IPS-18a (cell line): Measurements from ENCODE around the gene MSX2.

Experiments used
- H3K27ac ChIP-seq: one replicate; pipeline ENCODE4 v1.5.1; 2013; ENCODE audit warnings: low read length
- H3K27me3 ChIP-seq: one replicate; pipeline ENCODE4 v1.6.1; 2013; ENCODE audit warnings: mild to moderate bottlenecking, low read length; ENCODE audit not compliant: control insufficient read depth, insufficient read depth
- H3K36me3 ChIP-seq: one replicate; pipeline ENCODE4 v1.6.1; 2013; ENCODE audit warnings: low read depth, low read length; ENCODE audit not compliant: control insufficient read depth
- H3K4me1 ChIP-seq: one replicate; pipeline ENCODE4 v1.6.1; 2013; ENCODE audit warnings: low read depth, low read length; ENCODE audit not compliant: control insufficient read depth
- H3K4me3 ChIP-seq: one replicate; pipeline ENCODE4 v1.5.1; 2013; ENCODE audit warnings: low read length
- H3K9ac ChIP-seq: one replicate; pipeline ENCODE4 v1.6.1; 2013; ENCODE audit warnings: mild to moderate bottlenecking, low read length, moderate library complexity
- H3K9me3 ChIP-seq: one replicate; pipeline ENCODE4 v1.6.1; 2013; ENCODE audit warnings: low read depth, low read length; ENCODE audit not compliant: control insufficient read depth

MSX2 gene

DNA sequence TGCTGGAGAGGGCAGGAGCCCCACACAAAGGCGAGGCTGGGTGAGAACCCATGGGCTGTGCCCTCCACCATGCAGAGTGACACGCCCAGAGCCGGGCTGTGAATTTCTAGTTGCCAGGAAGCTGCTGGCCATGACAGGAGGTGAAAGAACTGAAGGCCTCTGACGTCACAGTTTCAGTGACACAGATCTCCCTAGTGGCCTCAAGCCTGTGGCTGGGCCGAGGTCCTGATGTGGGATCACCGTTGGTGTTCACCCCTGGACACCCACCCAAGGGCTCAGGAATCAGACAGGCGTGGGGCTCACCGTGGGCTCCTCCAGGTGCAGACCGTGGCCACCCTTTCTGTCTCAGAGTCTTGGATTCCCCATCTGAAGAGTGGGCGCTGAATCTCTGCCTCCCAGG, 39.9 kb downstream of the MSX2 start:
- H3K27ac ChIP-seq, result no peak overlapping the region
- H3K27me3 ChIP-seq, result no peaks in the 10 kb centered on the region
- no peak overlapping the region for H3K9ac ChIP-seq
- H3K36me3 ChIP-seq, result no peaks in the 10 kb centered on the region
- H3K4me3 ChIP-seq, result no peak overlapping the region
- no peaks in the 10 kb centered on the region for H3K9me3 ChIP-seq
- H3K4me1 ChIP-seq, result no peaks in the 10 kb centered on the region

DNA sequence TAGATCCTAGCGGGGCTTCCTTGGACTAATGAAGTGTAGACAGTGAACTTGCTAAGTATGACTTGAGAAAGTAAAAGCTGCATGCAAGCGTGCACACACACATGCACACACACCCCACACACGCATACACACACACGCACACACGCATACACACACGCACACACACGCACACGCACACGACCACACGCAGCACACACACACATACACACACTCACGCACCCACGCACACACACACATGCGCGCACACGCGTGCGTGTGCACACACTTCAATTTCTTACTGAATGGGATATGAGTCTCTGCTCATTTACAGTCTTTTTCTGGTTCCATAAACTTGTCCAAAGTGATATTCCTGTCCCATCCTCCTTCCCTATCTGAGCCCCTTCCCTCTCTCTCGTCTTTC, 41.2 kb downstream of the MSX2 start:
- Histone ChIP-seq H3K9ac (no peak overlapping the region), H3K4me3 (no peak overlapping the region), H3K9me3 (no peaks in the 10 kb centered on the region), H3K4me1 (no peaks in the 10 kb centered on the region), H3K36me3 (no peaks in the 10 kb centered on the region), H3K27ac (no peak overlapping the region), H3K27me3 (no peaks in the 10 kb centered on the region)

DNA sequence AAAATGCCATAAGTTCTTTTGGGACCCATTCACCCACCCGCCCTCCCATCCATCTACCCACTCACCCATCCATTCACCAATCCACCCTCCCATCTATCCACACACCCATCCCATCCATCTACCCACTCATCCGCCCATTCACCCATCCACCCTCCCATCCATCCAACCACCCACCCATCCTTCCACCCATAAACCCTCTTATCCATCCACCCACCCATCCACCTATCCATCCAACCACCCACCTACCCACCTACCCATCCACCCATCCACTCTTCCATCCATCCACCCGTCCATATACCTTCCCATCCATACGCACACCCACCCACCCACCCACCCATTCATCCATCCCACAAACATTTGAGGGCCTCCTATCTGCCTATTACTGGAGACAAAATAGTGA, 43.3 kb downstream of the MSX2 start:
- no peaks in the 10 kb centered on the region for H3K36me3 ChIP-seq
- H3K9me3 ChIP-seq, result no peaks in the 10 kb centered on the region
- H3K4me3 ChIP-seq, result no peak overlapping the region
- no peaks in the 10 kb centered on the region for H3K4me1 ChIP-seq
- no peak overlapping the region for H3K27ac ChIP-seq
- H3K27me3 ChIP-seq, result no peaks in the 10 kb centered on the region
- no peak overlapping the region for H3K9ac ChIP-seq

DNA sequence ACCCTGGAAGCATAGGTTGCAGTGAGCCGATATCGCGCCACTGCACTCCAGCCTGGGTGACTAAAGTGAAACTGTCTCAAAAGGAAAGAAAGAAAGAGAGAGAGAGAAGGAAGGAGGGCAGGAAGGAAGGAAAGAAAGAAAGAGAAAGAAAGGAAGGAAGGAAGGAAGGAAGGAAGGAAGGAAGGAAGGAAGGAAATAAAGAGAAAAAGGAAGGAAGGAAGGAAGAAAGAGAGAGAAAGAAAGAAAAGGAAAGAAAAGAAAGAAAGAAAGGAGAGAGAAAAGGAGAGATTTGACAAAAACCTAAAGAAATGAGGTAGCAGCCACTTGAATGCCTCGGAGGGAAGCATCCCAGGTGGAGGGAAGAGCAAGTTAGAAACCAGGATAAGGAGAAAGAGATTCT, 44.6 kb downstream of the MSX2 start:
- Histone ChIP-seq H3K9ac (no peak overlapping the region), H3K36me3 (no peaks in the 10 kb centered on the region)

DNA sequence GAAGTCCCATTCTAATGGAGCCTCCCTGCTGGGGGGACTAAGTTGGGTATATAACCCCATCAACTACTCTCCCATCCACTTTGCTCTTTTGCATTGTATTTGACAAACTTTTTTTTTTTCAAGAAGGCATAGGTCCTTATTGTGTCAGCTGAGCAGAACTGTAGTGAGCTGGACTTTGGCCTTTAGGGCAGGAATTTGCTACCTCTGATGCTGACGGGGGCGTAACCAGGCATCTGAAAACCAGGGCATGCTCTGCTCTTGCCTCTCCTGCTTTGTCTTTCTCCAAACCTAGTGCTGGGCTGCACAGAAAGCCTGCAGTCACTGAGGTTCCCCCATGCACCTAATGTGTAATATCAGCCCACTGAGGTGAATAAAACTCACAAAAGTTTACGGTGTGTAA, 49.0 kb downstream of the MSX2 start:
- H3K27ac ChIP-seq, result no peak overlapping the region
- no peaks in the 10 kb centered on the region for H3K4me1 ChIP-seq
- H3K9me3 ChIP-seq, result no peaks in the 10 kb centered on the region
- H3K36me3 ChIP-seq, result no peaks in the 10 kb centered on the region
- H3K9ac ChIP-seq, result no peak overlapping the region
- H3K27me3 ChIP-seq, result no peaks in the 10 kb centered on the region
- H3K4me3 ChIP-seq, result no peak overlapping the region

More for the DNA sequence above, 44.6 kb downstream of the MSX2 start:
- H3K4me3 ChIP-seq, result no peak overlapping the region
- H3K27ac ChIP-seq, result no peak overlapping the region
- H3K9me3 ChIP-seq, result no peaks in the 10 kb centered on the region
- no peaks in the 10 kb centered on the region for H3K27me3 ChIP-seq
- H3K4me1 ChIP-seq, result no peaks in the 10 kb centered on the region

DNA sequence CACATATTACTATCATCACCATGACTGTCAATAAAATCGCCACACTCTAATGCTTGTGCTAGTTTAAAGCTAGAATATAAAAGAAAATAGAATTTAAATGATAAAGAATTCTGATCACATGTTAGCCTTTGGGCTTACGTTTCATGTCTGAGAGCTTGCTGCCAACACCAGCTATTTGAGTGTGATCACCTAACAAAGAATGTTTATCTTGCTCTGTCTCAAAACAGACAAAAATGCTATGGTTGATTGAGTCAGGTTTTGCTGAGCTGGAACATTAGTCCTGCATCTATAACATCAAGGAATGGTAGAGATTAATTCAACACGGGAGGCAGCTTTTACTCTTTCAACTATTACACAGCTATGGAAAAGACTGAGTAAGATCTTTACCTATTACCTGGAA, 50.7 kb downstream of the MSX2 start:
- Histone ChIP-seq H3K9ac (no peak overlapping the region), H3K36me3 (no peaks in the 10 kb centered on the region), H3K27ac (no peak overlapping the region), H3K9me3 (no peaks in the 10 kb centered on the region), H3K27me3 (no peaks in the 10 kb centered on the region), H3K4me1 (no peaks in the 10 kb centered on the region), H3K4me3 (no peak overlapping the region)

DNA sequence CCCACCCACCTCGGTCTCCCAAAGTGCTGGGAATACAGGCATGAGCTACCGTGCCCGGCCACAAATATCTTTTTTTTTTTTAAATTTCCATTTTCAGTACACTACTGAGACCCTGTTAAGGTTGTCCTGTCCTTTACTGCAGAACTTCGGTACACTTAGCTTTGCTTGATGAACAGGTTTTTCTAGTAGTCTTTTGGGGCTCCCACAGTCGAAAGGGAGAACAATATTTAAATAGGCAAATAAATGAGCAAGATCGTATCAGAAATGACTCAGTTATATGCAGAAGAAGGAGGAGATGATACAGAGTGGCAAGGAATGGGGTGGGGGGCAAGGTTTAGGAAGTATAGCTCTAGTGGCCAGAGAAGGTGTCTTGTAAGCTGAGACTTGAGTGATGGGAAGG, 52.7 kb downstream of the MSX2 start:
- H3K36me3 ChIP-seq, result no peaks in the 10 kb centered on the region
- no peaks in the 10 kb centered on the region for H3K4me1 ChIP-seq
- no peak overlapping the region for H3K9ac ChIP-seq
- no peaks in the 10 kb centered on the region for H3K27me3 ChIP-seq
- H3K27ac ChIP-seq, result no peak overlapping the region
- no peak overlapping the region for H3K4me3 ChIP-seq
- no peaks in the 10 kb centered on the region for H3K9me3 ChIP-seq

DNA sequence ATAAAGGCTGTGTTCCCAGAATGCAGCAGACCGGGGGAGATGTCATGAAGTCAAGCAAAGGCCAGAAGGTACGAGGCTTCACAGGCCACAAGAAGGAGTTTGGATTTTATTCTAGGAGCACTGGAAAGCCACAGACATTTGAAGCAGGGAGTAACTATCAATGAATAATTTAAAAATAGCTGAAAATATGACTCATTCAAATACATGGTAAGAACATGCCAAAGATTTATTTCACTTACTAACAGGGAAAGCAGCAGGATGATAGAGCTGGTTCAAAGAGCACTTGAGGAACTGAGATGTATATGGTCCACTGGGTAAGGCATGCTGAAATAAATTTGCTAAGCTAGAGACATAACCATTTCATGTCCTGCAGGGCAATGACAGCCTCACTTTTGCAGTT, 53.2 kb downstream of the MSX2 start:
- Histone ChIP-seq H3K36me3 (no peaks in the 10 kb centered on the region), H3K9me3 (no peaks in the 10 kb centered on the region), H3K4me1 (no peaks in the 10 kb centered on the region), H3K27ac (no peak overlapping the region), H3K9ac (no peak overlapping the region), H3K27me3 (no peaks in the 10 kb centered on the region), H3K4me3 (no peak overlapping the region)
